ENCODE data around the gene RPS15. TPM values are rescaled to one million over a fixed set of nuclear protein-coding genes. Genes with fewer than 3 reads are reported as not detected.

Gene RPS15
- total and polyA plus RNA-seq, 2 of the 13 experiments (the other 11 are each of a cell fraction or from before 2014, with no cell fraction given), result 695 to 1,411 TPM

DNA sequence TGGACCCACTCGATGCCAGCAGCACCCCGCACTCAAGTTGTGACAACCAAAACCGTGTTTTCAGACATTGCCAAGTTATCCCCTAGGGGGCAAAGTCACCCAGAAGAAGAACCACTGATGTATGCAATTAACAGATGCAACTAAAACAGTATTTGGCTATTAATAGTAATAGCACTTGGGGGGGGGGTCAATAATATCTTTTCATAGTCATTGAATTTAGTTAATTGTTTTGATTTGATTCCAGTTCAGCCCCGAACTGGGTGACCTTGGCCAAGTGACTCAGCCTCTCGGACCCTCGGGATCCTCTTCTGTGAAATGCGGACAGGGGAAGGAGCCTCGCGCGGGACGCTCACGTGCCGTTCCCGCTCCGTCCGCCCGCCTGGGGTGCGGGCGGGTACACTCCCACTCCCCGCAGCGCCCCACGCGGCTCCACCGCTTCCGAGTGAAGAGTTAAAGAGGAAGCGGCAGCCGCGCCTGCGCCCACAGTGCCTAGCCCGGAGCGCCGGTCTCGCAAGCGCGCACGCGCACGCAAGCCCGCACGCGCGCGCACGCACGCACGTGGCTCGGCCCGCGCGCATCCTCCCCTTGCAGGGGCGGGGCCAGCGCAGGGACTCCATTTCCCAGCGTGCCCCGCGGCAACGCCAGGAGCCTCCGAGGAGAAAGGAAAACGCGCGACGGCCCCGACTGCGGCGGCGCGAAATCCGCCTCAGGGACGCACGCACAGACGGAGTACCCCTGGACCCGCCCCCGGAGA is 31.2 kb upstream of the RPS15 start:
- Histone ChIP-seq H3K9me3 (ENCODE audit: low read length) (no peaks in the 10 kb centered on the region), H3K36me3 (replicated peaks in 1 of 2; ENCODE audit: control insufficient read depth in 1 of 2, insufficient read depth in 2 of 2, low read length in 2 of 2) (peaks cover 1 to 16% of the 10 kb centered on the region in 2 experiments; a peak in 3 of 5 replicates), H3K9ac (ENCODE audit: insufficient read depth, low read depth, low read length) (peak overlapping the region; percentile 66), H3K27ac (ENCODE audit: extremely low read length, insufficient read depth, low read length) (peak overlapping the region; percentile 63), H3K4me1 (ENCODE audit: insufficient read depth, low read length) (peaks cover 63% of the 10 kb centered on the region), H3K4me3 (replicated peaks in 1 of 3; ENCODE audit: insufficient read depth in 1 of 3, low read depth in 2 of 3, low read length in 3 of 3) (peak overlapping the region; percentile 54 to 72 (median 72)), H3K27me3 (ENCODE audit: control insufficient read depth in 1 of 2, insufficient read depth in 2 of 2, low read length in 2 of 2) (no peaks in the 10 kb centered on the region; a peak in 2 of 5 replicates), H3K4me2 (ENCODE audit: low read depth, low read length) (peak overlapping the region; percentile 98), H4K20me1 (ENCODE audit: insufficient read depth, low read length) (peaks cover 34% of the 10 kb centered on the region), H2AFZ (ENCODE audit: low read length) (no peak overlapping the region), H3K79me2 (ENCODE audit: insufficient read depth, low read length) (peaks cover 42% of the 10 kb centered on the region)
- ChIA-PET CTCF (ENCODE audit: low intra/inter-chr PET ratio, low total read pairs) (interaction anchor here (0.6 kb wide), 1 partner anchor 97 kb away, joined by 3 read pairs; no protein-coding TSS in a partner anchor), POLR2A (no interaction called here)
- in situ Hi-C loops (cut with HindIII; ENCODE audit: extremely low pct_ligation_motif_present, low pct_unique_long_range_greater_than_20kb), result no loop called here
- TSS peak; percentile 84 for BruUV-seq (replicated peaks)
- DNase-seq (ENCODE audit: low spot score) (peak; percentile 93), ATAC-seq (peak; percentile 47), FAIRE-seq (no peak)
- intact Hi-C loops (cut with micrococcal nuclease; ENCODE audit: unreplicated experiment), result no loop called here
- 0% methylated on average over 16 of the region's 72 CpGs for WGBS (ENCODE audit: low lambda C conversion rate)
- TF ChIP-seq TFDP2 (CRISPR knock-in tag; IDR thresholded peaks at IDR 0.05), result peak; percentile 75
- TF ChIP-seq ZBTB38 (CRISPR knock-in tag; IDR thresholded peaks at IDR 0.05), result peak; percentile 44; the same call in 1 of the 2 replicates
- peak; percentile 16 for TF ChIP-seq HNRNPK (IDR thresholded peaks at IDR 0.05; ENCODE audit: low read depth, low read length, poor library complexity, severe bottlenecking)
- peak; percentile 27; the same call in 1 of the 2 replicates for TF ChIP-seq TBX2 (CRISPR knock-in tag; IDR thresholded peaks at IDR 0.05; ENCODE audit: borderline replicate concordance)
- TF ChIP-seq GMEB2 (CRISPR knock-in tag; IDR thresholded peaks at IDR 0.05; ENCODE audit: low read depth), result peak; percentile 98
- TF ChIP-seq ZSCAN21 (CRISPR knock-in tag; IDR thresholded peaks at IDR 0.05; ENCODE audit: borderline replicate concordance), result peak; percentile 59; the same call in 1 of the 2 replicates
- TF ChIP-seq FOXK1 (CRISPR knock-in tag; IDR thresholded peaks at IDR 0.05; ENCODE audit: borderline replicate concordance, low read depth), result peak; percentile 47; the same call in 1 of the 2 replicates
- TF ChIP-seq KLF12 (CRISPR knock-in tag; IDR thresholded peaks at IDR 0.05; ENCODE audit: borderline replicate concordance), result peak; percentile 70; the same call in 1 of the 2 replicates
- TF ChIP-seq ZMYM4 (CRISPR knock-in tag; IDR thresholded peaks at IDR 0.05), result no peak
- TF ChIP-seq, protein P1, sequence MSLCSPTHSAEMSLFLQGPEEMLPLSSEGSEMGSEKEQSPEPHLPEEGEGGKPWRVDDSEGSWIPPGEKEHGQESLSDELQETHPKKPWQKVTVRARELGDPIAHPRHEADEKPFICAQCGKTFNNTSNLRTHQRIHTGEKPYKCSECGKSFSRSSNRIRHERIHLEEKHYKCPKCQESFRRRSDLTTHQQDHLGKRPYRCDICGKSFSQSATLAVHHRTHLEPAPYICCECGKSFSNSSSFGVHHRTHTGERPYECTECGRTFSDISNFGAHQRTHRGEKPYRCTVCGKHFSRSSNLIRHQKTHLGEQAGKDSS (CRISPR knock-in tag; IDR thresholded peaks at IDR 0.05; ENCODE audit: borderline replicate concordance, low read depth), result no peak
- 0 out of 4 replicates have a peak, but pooled peaks of 1 of the 2 experiments have one; percentile 9 for TF ChIP-seq EP300 (IDR thresholded peaks at IDR 0.05; ENCODE audit: low read depth in 2 of 2, low read length in 2 of 2)
- no peak for TF ChIP-seq EP300 (CRISPR knock-in tag; IDR thresholded peaks at IDR 0.05; ENCODE audit: borderline replicate concordance)
- peak; percentile 39; the same call in 1 of the 2 replicates for TF ChIP-seq SIN3A (IDR thresholded peaks at IDR 0.05; ENCODE audit: borderline replicate concordance, low read depth, low read length)
- no peak for TF ChIP-seq FOXC1 (CRISPR knock-in tag; IDR thresholded peaks at IDR 0.05; ENCODE audit: borderline replicate concordance)
- 0 out of 2 replicates have a peak, but pooled peaks have one; percentile 15 for TF ChIP-seq KLF11 (CRISPR knock-in tag; IDR thresholded peaks at IDR 0.05)
- TF ChIP-seq JDP2 (CRISPR knock-in tag; IDR thresholded peaks at IDR 0.05; ENCODE audit: borderline replicate concordance), result no peak
- TF ChIP-seq SP4 (CRISPR knock-in tag; IDR thresholded peaks at IDR 0.05), result peak; percentile 99
- TF ChIP-seq ATF7 (IDR thresholded peaks at IDR 0.05), result no peak
- 0 out of 2 replicates have a peak, but pooled peaks have one; percentile 58 for TF ChIP-seq ATF7 (CRISPR knock-in tag; IDR thresholded peaks at IDR 0.05)
- 0 out of 2 replicates have a peak, but pooled peaks have one; percentile 26 for TF ChIP-seq TGIF2 (CRISPR knock-in tag; IDR thresholded peaks at IDR 0.05)
- peak; percentile 18; the same call in 1 of the 2 replicates for TF ChIP-seq ZNF431 (CRISPR knock-in tag; IDR thresholded peaks at IDR 0.05; ENCODE audit: borderline replicate concordance, low read depth)
